Smooth muscle cell (in vitro differentiated cells): ENCODE measurements around the gene CRYBG1. TPM values are rescaled to one million over a fixed set of nuclear protein-coding genes. Genes with fewer than 3 reads are reported as not detected.

Source experiments
- DNase-seq: peaks from one replicate; lab custom pipeline; 2025; ENCODE audit not compliant: unreplicated experiment; lab: John Stamatoyannopoulos, UW
- H2AFZ ChIP-seq: fragments of 200-600 bp; sonication (generic); 2 replicates; pipeline ENCODE4 v1.6.0; 2016; ENCODE audit warnings: antibody characterized with exemption, low read depth, mild to moderate bottlenecking
- H3F3A ChIP-seq: fragments of 200-600 bp; sonication (generic); 2 replicates; pipeline ENCODE4 v1.6.0; 2017; ENCODE audit warnings: antibody characterized with exemption, low read depth
- H3K27ac ChIP-seq: fragments of 200-600 bp; sonication (generic); 2 replicates; pipeline ENCODE4 v1.5.1; 2016; ENCODE audit warnings: low read depth, mild to moderate bottlenecking
- H3K27me3 ChIP-seq: fragments of 200-600 bp; sonication (generic); 2 replicates; pipeline ENCODE4 v1.6.1; 2016; ENCODE audit warnings: low read depth, mild to moderate bottlenecking
- H3K36me3 ChIP-seq: fragments of 200-600 bp; sonication (generic); 2 replicates; pipeline ENCODE4 v1.5.1; 2016; ENCODE audit warnings: low read depth
- H3K4me1 ChIP-seq: fragments of 200-600 bp; sonication (generic); 2 replicates; pipeline ENCODE4 v1.5.1; 2016; ENCODE audit warnings: low read depth
- H3K4me2 ChIP-seq: fragments of 200-600 bp; sonication (generic); 2 replicates; pipeline ENCODE4 v1.6.0; 2016; ENCODE audit warnings: mild to moderate bottlenecking
- H3K4me3 ChIP-seq: fragments of 200-600 bp; sonication (generic); 2 replicates; pipeline ENCODE4 v1.5.1; 2016; ENCODE audit warnings: mild to moderate bottlenecking
- H3K79me2 ChIP-seq: fragments of 200-600 bp; sonication (generic); 2 replicates; pipeline ENCODE4 v1.6.0; 2016; ENCODE audit warnings: low read depth, mild to moderate bottlenecking
- H3K9ac ChIP-seq: fragments of 200-600 bp; sonication (generic); 2 replicates; pipeline ENCODE4 v1.6.0; 2016; ENCODE audit warnings: low read depth
- H3K9me3 ChIP-seq: fragments of 200-600 bp; sonication (generic); replicated peaks from 2 replicates; pipeline ENCODE4 v1.5.1; 2016; ENCODE audit warnings: low read depth
- H4K20me1 ChIP-seq: fragments of 200-600 bp; sonication (generic); 2 replicates; pipeline ENCODE4 v1.6.0; 2016; ENCODE audit warnings: low read depth
- WGBS: methylation state at CpG from one replicate; pipeline ENCODE4 v1.1.7; 2016; ENCODE audit warnings: low lambda C conversion rate; 5-methylcytosine and 5-hydroxymethylcytosine counted together
- polyA plus RNA-seq: library from polyadenylated mRNA; unstranded; fragments of >200 nt; fragmentation: Nextera tagmentation; extraction: Ambion mirVana; gene quantifications from 2 replicates; pipeline ENCODE4 v1.2.1, GENCODE V29; 2016
- total RNA-seq: library from RNA; depleted of rRNA; stranded (reverse); fragments of >200 nt; gene quantifications from 2 replicates; pipeline ENCODE4 v1.2.3, GENCODE V29; 2014
- TF ChIP-seq, protein P1 (sequence below): fragments of 200-600 bp; sonication (generic); IDR thresholded peaks from 2 replicates; pipeline ENCODE4 v1.5.1; 2017; ENCODE audit warnings: borderline replicate concordance, mild to moderate bottlenecking, antibody characterized with exemption; ENCODE audit not compliant: insufficient read depth, poor library complexity, severe bottlenecking

The CRYBG1 gene
- total and polyA plus RNA-seq, 2 experiments from 2014 or later = 0.98 to 11.9 TPM

DNA sequence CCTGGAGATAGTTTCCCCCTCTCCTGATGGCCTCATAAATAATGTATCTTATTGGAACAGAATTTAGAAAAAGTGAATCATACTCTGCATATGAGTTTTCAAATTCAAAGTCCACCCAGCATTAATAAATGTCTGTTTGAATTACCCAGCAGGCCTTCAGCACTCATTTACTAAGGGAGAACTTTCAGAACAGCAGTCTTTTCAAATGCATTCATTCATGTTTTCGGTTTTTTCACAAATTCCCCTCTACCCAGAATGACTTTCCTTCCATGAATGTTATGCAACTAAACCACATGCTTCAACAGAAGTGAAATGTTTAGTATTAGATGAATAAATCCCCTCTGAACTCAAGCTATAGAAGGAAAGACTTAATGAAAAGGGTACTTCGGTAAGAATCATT is 176.3 kb downstream of the CRYBG1 start:
- Histone ChIP-seq H3K36me3 (no peaks in the 10 kb centered on the region), H3K4me1 (peaks cover 12% of the 10 kb centered on the region), H4K20me1 (no peaks in the 10 kb centered on the region), H3K9ac (no peak overlapping the region), H3K4me3 (no peak overlapping the region), H3K27me3 (no peaks in the 10 kb centered on the region), H3K27ac (no peak overlapping the region), H3K4me2 (no peak overlapping the region), H3F3A (no peaks in the 10 kb centered on the region), H3K9me3 (no peaks in the 10 kb centered on the region), H3K79me2 (no peaks in the 10 kb centered on the region), H2AFZ (no peak overlapping the region)
- 82% methylated on average over 2 of the region's 2 CpGs for WGBS
- no peak for DNase-seq
- TF ChIP-seq, protein P1, sequence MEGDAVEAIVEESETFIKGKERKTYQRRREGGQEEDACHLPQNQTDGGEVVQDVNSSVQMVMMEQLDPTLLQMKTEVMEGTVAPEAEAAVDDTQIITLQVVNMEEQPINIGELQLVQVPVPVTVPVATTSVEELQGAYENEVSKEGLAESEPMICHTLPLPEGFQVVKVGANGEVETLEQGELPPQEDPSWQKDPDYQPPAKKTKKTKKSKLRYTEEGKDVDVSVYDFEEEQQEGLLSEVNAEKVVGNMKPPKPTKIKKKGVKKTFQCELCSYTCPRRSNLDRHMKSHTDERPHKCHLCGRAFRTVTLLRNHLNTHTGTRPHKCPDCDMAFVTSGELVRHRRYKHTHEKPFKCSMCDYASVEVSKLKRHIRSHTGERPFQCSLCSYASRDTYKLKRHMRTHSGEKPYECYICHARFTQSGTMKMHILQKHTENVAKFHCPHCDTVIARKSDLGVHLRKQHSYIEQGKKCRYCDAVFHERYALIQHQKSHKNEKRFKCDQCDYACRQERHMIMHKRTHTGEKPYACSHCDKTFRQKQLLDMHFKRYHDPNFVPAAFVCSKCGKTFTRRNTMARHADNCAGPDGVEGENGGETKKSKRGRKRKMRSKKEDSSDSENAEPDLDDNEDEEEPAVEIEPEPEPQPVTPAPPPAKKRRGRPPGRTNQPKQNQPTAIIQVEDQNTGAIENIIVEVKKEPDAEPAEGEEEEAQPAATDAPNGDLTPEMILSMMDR = no peak

DNA sequence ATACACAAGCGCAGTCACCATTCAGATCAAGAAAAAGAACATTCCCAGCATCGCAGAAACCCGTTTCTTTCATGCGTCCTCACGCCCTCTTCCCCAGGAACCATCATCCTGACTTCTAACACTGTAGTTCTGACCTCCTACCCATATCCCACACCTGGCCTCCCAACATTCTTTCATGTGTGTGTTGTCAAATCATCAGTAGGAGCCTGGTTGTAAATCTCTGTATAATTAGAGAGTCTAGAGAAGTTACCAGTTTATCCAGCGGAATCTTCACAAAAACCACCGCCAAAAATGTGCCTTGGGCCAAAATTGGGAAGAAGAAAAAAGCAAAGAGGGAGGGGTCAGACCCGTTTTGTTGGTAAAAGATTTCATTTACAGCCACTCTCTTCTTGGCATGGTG is 177.1 kb downstream of the CRYBG1 start:
- Histone ChIP-seq H3K27me3 (no peaks in the 10 kb centered on the region), H3K79me2 (no peaks in the 10 kb centered on the region), H3K36me3 (no peaks in the 10 kb centered on the region), H2AFZ (no peak overlapping the region), H3F3A (no peaks in the 10 kb centered on the region), H3K27ac (no peak overlapping the region), H4K20me1 (no peaks in the 10 kb centered on the region), H3K4me2 (no peak overlapping the region), H3K9me3 (no peaks in the 10 kb centered on the region), H3K4me1 (peaks cover 12% of the 10 kb centered on the region), H3K9ac (no peak overlapping the region), H3K4me3 (no peak overlapping the region)
- TF ChIP-seq, protein P1 = no peak
- DNase-seq = no peak
- 62% methylated on average over 8 of the region's 8 CpGs for WGBS

DNA sequence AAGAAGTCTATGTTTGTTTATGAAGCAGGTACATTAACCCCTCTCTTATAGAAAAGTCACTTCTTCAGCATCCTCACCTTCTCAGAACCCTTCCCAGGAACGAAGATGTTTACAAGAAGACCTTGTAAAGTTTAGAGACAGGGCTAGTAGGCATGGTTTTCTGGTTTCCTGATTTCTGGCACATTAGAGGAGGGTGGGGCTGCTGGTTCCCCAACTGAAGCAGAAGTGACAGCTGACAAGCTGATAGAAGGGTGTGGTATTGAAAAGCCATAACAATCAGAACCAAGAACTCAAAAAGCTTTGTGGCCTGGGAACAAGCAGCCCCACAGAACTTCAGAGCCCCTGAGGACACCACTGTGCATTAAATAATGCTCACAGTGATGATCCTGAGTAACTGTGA is 177.6 kb downstream of the CRYBG1 start:
- WGBS = 74% methylated on average over 1 of the region's 1 CpG
- Histone ChIP-seq H3K9me3 (no peaks in the 10 kb centered on the region), H3K27me3 (no peaks in the 10 kb centered on the region), H3F3A (no peaks in the 10 kb centered on the region), H4K20me1 (no peaks in the 10 kb centered on the region), H3K36me3 (no peaks in the 10 kb centered on the region), H3K27ac (no peak overlapping the region), H3K4me2 (no peak overlapping the region), H3K4me3 (no peak overlapping the region), H3K9ac (no peak overlapping the region), H3K4me1 (peaks cover 12% of the 10 kb centered on the region), H2AFZ (no peak overlapping the region), H3K79me2 (no peaks in the 10 kb centered on the region)
- TF ChIP-seq, protein P1 = no peak
- DNase-seq = no peak

DNA sequence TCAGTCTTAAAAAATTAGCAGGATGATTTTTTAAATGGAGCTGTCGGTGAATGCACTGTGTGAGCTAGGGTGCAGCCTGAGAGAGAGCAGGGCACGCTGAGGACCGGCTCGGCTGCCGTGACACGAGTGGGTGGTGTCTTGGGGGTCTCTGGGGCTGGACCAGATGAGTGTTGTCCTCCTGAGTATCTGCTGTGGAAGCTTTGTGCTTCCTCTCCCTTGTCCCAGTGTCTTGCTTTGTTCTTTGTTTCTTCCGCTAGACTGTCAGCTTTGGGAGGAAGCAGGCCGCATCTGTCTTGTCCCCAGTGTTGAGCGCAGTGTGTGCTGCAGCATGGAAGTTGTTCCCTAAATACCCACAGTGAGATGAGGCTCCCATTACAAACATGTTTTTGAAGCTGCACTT is 179.4 kb downstream of the CRYBG1 start:
- Histone ChIP-seq H3K27me3 (no peaks in the 10 kb centered on the region), H2AFZ (no peak overlapping the region), H3K9me3 (no peaks in the 10 kb centered on the region), H3K27ac (no peak overlapping the region), H3K4me3 (no peak overlapping the region), H3K79me2 (no peaks in the 10 kb centered on the region), H3K4me2 (peak overlapping the region; percentile 2), H3K9ac (no peak overlapping the region), H3K36me3 (no peaks in the 10 kb centered on the region), H3F3A (no peaks in the 10 kb centered on the region), H3K4me1 (peaks cover 12% of the 10 kb centered on the region), H4K20me1 (no peaks in the 10 kb centered on the region)
- TF ChIP-seq, protein P1 = no peak
- DNase-seq = no peak
- WGBS = 94% methylated on average over 9 of the region's 9 CpGs
